ES-I3 (cell line): Measurements from ENCODE around the gene PTAR1.

Source experiments
- H3K36me3 ChIP-seq: 2 replicates; pipeline ENCODE4 v1.6.1; 2013; ENCODE audit warnings: mild to moderate bottlenecking, low read length, control low read depth, moderate library complexity; ENCODE audit not compliant: insufficient read depth
- H3K4me1 ChIP-seq: 2 replicates; pipeline ENCODE4 v1.6.1; 2013; ENCODE audit warnings: mild to moderate bottlenecking, control low read depth, low read length; ENCODE audit not compliant: insufficient read depth
- H3K9ac ChIP-seq: 2 replicates; pipeline ENCODE4 v1.6.1; 2013; ENCODE audit warnings: low read depth, mild to moderate bottlenecking, low read length, moderate library complexity
- H3K9me3 ChIP-seq: 2 replicates; pipeline ENCODE4 v1.6.1; 2013; ENCODE audit warnings: mild to moderate bottlenecking, low read length, moderate library complexity; ENCODE audit not compliant: control insufficient read depth, insufficient read depth

The PTAR1 gene

DNA sequence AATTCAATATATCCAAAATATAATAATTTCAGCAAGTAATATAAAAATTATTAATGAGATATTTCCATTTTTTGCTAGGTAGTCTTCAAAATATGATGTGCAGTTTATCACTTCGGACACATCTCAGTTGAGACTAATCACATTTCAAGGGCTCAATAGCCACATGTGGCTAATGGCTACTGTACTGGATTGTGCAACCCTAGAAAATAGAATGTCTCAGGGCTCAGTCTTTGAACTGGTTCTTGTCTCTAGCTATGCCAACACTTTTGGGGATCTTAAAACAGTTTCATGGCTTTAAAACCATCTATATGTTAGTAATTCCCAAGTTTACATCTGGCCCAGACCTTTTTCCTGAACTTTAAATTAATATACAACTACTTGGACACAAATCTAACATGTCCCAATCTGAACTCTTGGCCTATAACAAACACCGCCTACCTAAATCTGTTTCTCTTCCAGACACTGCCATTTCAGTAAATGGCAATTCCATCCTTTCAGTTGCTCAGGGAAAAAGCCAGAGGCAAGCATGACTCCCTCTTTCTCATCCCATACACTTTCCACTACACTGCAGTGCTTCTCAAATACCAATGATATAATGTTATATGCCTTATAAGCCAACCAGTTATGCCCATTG, 18.8 kb downstream of the PTAR1 start:
- Histone ChIP-seq H3K36me3 (peaks cover 15% of the 10 kb centered on the region; the same call in 1 of the 2 replicates), H3K4me1 (peaks cover 11% of the 10 kb centered on the region), H3K9me3 (no peaks in the 10 kb centered on the region), H3K9ac (no peak overlapping the region)

DNA sequence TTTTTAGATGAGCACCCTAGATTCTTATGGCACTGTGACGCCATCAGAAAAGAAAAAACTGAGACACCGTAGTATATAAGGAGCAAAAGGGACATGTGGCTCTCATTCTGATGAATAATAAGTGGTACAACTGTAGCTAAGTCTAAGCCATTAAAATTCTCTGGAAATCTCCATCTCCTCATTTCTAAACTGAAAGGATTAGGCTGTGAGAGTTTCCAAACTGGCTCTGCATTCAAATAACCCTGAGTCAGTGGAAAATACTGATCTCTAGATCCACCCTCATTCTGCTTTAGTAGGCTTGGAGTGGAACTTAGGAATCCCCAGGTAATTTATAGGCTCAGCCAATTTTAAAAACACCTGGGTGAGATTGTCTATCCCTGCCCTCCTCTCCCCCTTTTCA, 28.5 kb downstream of the PTAR1 start:
- no peaks in the 10 kb centered on the region for H3K4me1 ChIP-seq
- H3K9ac ChIP-seq = no peak overlapping the region
- H3K9me3 ChIP-seq = no peaks in the 10 kb centered on the region
- peaks cover 25% of the 10 kb centered on the region for H3K36me3 ChIP-seq

DNA sequence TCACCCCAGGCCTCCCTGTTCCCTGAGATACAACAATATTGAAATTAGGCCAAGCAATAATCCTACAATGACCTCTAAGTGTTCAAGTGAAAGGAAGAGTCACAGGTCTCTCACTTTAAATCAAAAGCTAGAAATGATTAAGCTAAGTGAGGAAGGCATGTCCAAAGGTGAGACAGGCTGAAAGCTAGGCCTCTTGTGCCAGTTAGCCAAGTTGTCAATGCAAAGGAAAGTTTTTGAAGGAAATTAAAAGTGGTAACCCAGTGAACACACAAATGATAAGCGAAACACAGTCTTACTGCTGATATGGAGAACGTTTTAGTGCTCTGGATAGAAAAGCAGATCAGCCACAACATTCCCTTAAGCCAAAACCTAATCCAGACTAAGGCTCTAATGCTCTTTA, 39.8 kb downstream of the PTAR1 start:
- H3K36me3 ChIP-seq = peaks cover 30% of the 10 kb centered on the region
- H3K9ac ChIP-seq = no peak overlapping the region
- no peaks in the 10 kb centered on the region for H3K9me3 ChIP-seq
- H3K4me1 ChIP-seq = no peaks in the 10 kb centered on the region

DNA sequence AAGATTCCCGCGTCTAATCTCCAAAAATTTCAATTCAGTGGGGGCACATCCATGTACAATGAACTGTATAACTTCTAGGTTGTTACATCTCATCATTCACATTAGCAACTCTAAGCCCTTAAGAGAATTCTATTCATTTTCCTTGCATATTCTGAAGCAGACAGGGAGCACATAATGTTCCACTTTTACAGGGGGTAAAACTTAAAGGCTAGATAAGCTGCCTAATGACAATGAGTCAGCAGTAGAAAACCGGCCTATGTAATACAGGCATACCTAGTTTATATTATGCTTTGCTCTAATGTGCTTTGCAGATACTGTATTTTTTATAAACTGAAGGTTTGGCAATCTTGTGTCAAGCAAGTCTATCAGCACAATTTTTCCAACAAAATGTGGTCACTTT, 40.4 kb downstream of the PTAR1 start:
- H3K9me3 ChIP-seq = no peaks in the 10 kb centered on the region
- H3K9ac ChIP-seq = no peak overlapping the region
- H3K36me3 ChIP-seq = peaks cover 30% of the 10 kb centered on the region
- no peaks in the 10 kb centered on the region for H3K4me1 ChIP-seq

DNA sequence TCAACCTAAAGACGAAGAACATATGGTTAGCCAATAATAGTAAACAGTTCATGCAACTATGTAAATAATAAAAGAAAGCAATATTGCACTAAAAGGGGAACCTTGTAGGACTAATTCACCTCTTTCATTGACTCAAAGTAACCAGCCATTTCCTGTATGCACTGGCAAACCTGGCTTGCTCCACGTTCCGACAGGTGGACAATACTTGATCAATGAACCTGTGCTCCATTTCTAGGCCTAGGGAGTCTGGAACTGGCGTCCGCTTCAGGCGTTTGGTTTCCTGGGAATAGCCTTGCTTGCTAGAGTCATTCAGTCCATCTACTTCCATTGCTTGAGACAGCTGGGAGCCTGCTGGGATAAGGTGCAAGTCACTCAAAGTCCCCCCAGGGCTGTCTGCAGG, 41.6 kb downstream of the PTAR1 start:
- Histone ChIP-seq H3K4me1 (no peaks in the 10 kb centered on the region), H3K9ac (no peak overlapping the region), H3K36me3 (peaks cover 26% of the 10 kb centered on the region), H3K9me3 (no peaks in the 10 kb centered on the region)

DNA sequence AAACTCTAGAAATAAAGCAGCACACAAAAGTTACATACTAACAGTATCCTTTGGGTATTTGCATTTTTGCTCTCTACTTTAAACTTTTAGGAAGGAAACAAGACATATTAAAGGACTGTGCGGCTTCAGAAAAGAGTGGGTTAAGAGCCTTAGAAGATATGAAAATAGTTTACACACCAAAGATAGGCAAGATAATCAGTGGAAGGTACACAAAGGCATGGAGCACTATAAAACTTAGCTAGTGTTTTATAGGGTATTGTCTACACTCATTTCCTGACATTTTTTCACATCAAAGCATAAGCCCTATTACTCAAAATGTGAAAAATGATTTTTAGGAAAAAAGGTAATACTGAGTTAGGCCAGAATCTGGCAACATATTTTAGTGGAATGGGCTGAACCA, 44.0 kb downstream of the PTAR1 start:
- H3K4me1 ChIP-seq = no peaks in the 10 kb centered on the region
- no peaks in the 10 kb centered on the region for H3K9me3 ChIP-seq
- H3K36me3 ChIP-seq = peaks cover 16% of the 10 kb centered on the region

DNA sequence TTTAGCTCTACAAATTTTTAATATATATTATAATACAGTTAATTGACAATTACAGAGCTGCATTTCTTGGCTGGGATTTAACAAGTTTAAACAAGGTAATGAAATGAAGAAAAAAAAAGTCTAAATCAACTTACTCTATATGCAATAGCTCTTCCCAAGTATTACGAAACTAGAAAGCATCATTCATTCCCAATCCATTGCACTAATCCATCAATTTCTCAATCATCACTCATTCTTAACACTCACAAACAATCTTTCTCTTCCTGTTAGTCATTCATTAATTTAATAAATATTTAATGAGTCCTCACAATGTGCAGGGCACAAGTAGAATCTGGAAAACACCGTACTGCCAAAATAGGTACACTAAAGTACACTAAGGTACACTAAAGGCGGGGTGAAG, 44.7 kb downstream of the PTAR1 start:
- Histone ChIP-seq H3K36me3 (peaks cover 16% of the 10 kb centered on the region), H3K4me1 (no peaks in the 10 kb centered on the region), H3K9ac (no peak overlapping the region), H3K9me3 (no peaks in the 10 kb centered on the region)

More for the DNA sequence above, 44.0 kb downstream of the PTAR1 start:
- H3K9ac ChIP-seq = no peak overlapping the region

DNA sequence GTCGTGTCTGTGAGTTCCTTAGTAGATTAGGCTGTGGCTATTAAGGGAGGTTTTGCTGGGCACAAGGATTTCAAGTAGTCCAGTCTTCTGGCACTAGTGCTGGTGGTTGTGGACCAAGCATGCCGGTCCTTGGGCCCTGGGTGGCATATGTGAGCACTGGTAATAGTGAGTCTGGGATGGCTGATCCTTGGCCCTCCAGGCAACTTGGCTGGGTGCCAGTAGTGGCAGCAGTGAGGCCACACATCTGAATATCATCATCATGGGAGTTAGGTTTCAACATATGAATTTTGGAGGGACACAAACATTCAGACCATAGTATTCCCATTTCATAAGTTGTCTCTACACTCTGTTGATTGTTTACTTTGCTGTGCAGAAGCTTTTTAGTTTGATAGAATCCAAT, 62.3 kb downstream of the PTAR1 start:
- no peaks in the 10 kb centered on the region for H3K4me1 ChIP-seq
- peaks cover 11% of the 10 kb centered on the region; the same call in 1 of the 2 replicates for H3K9me3 ChIP-seq
- no peaks in the 10 kb centered on the region for H3K36me3 ChIP-seq
- no peak overlapping the region for H3K9ac ChIP-seq

DNA sequence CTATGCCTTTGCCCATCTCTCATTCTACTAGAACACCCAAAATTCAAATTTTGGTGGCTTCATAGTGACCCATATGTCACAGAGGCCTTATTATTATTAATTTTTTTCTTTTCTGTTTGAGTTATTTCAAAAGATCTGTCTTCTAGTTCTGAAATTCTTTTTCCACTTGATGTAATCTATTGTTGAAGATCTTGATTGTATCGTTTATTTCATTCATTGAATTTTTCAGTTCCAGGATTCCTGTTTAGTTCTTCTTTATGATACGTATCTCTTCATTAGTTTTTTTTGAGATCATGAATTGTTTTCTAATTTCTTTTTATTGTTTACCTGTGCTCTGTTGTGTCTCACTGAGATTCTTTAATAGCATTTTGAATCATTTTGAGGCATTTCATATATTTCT, 63.0 kb downstream of the PTAR1 start:
- no peak overlapping the region for H3K9ac ChIP-seq
- no peaks in the 10 kb centered on the region for H3K4me1 ChIP-seq
- H3K9me3 ChIP-seq = peaks cover 11% of the 10 kb centered on the region; the same call in 1 of the 2 replicates
- H3K36me3 ChIP-seq = no peaks in the 10 kb centered on the region

DNA sequence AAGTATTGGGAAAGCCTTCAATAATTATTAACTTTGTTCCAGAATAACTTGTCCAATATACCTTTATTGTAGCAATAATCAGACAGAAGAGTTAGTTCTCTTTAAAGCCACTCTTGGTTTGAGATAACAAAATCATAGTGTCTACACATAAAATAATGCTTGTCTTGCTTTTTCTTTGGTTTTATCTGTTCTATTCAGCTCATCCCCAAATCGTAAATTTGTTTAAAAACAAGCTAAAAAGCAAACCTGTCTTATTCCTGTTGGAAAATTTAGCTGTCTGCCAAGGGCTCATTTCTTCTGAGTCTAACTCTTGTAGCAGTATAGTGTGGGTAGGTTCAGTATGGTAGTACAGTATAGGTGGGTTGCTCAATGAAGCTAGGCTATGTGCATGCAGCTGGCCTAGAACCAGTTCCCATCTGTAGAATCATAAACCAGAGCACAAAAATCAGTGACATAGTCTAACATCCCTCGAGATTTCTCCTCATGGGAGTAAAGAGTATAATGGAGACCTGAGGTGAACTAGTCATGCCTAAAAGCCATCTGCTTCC, 69.7 kb downstream of the PTAR1 start:
- H3K9me3 ChIP-seq = no peaks in the 10 kb centered on the region
- no peak overlapping the region for H3K9ac ChIP-seq
- H3K4me1 ChIP-seq = no peaks in the 10 kb centered on the region
- no peaks in the 10 kb centered on the region for H3K36me3 ChIP-seq

DNA sequence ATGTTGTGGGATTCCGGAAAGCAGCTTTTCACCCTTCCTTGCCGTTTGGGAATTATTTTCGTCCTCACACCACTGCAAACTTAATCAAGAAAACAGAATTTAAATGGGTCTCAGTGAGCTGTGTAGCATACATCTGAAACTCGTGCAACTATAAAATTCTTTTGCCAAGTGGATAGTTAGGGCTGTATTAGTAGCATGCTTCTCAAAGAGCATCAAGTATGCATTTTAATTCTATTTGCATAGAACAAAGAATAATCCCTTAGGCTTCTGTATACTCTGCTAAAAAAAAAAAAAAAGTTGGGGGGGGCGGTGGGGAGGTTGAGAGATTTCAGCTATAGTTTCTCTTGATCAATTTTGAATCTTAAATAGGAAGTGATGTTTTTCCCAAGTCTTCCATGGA, 75.9 kb downstream of the PTAR1 start:
- Histone ChIP-seq H3K9ac (no peak overlapping the region), H3K4me1 (no peaks in the 10 kb centered on the region), H3K9me3 (no peaks in the 10 kb centered on the region), H3K36me3 (no peaks in the 10 kb centered on the region)

DNA sequence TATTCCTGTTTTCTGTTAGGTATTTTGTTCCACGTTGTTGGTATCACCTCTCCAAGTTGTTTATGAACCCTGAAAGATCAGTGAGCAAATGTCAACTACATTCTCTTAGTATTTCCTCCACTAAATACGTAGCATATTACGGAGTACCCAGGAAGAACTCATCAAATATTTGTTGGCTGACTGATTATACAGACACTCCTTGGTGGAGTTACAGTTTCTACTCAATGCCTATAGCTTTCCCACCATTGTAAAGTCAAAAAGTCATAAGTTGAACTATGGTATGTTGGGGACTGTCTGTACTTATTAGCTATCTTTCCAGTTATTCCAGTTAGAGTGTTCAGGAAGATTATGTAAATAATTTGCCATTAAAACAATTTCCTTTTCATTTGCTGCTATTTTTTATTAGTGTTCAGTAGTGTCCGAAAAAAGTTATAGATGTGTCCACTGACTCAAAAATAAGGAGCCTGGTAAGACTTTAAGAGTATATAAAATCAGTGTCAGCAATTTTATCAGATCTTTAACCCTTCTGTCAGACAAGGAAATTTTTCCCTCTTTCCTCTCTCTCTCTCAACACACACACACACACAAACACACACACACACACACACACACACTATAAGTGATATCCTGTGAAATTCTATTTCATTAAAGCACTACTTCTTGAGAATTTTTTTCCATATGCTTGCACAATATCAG, 80.8 kb downstream of the PTAR1 start:
- peaks cover 11% of the 10 kb centered on the region for H3K4me1 ChIP-seq
- no peaks in the 10 kb centered on the region for H3K36me3 ChIP-seq
- no peak overlapping the region for H3K9ac ChIP-seq
- no peaks in the 10 kb centered on the region for H3K9me3 ChIP-seq

DNA sequence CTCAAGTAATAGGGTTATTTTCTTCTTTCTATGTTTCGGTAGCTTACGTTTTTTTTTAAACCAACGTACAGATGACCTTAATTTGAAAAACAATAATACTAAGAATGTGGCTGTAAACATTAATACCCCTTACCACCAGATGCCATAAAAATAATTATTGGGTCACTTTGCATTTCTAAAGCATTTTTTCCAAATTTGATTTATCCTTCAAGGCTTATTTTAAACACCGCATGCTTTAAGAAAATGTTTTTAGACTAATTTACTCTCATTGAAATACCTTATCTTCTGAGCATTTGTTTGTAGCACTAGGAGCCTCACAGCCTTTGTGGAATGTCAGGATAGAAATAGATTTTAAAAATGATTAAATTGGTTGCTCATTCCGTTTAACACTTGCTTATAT, 81.9 kb downstream of the PTAR1 start:
- Histone ChIP-seq H3K9me3 (no peaks in the 10 kb centered on the region), H3K9ac (no peak overlapping the region), H3K4me1 (peaks cover 15% of the 10 kb centered on the region), H3K36me3 (no peaks in the 10 kb centered on the region)

DNA sequence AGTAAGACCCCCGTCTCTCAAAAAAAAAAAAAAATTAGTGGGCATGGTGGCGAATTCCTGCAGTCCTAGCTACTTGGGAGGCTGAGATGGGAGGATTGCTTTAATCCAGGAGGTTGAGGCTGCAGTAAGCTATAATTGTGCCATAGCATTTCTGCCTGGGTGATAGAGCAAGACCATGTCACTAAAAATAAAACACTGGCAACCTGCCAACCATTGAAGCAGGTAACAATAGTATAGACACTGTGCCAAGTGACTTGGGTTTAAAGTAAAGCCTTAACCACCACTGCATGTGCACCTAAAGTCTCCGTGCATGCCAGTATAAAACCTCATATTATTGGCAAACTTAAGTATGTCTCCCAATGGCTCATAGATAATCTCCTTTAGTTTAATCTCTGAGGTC, 84.2 kb downstream of the PTAR1 start:
- peaks cover 16% of the 10 kb centered on the region for H3K4me1 ChIP-seq
- H3K9ac ChIP-seq = no peak overlapping the region
- H3K9me3 ChIP-seq = no peaks in the 10 kb centered on the region
- H3K36me3 ChIP-seq = no peaks in the 10 kb centered on the region
